Uterus (tissue), 4 donors: ENCODE results near the gene NRDE2. TPM values are rescaled to one million over a fixed set of nuclear protein-coding genes. Genes with fewer than 3 reads are reported as not detected.
A peak's percentile ranks its signal among the peaks of the same experiment; 100 is the strongest.

Source experiments
- DNase-seq, 2 donors: peaks; one replicate each; pipeline ENCODE4 v3.0.0-alpha.2; 2019 to 2020
- H3K27ac ChIP-seq, 2 donors: fragments of 200-600 bp; sonication (generic); 1 replicate in 1 of 2; 2 replicates in 1 of 2; pipeline ENCODE4 v1.5.1; 2016 to 2018
- H3K27me3 ChIP-seq, 2 donors: fragments of 200-600 bp; sonication (generic); one replicate each; pipeline ENCODE4 v1.5.1; 2018 to 2019; ENCODE audit warnings: control low read depth in 1 of 2
- H3K36me3 ChIP-seq, 2 donors: fragments of 200-600 bp; sonication (generic); one replicate each; pipeline ENCODE4 v1.5.1; 2019; ENCODE audit warnings: control low read depth in 1 of 2
- H3K4me1 ChIP-seq, 2 donors: fragments of 200-600 bp; sonication (generic); one replicate each; pipeline ENCODE4 v1.5.1; 2018 to 2019; ENCODE audit warnings: control low read depth in 1 of 2
- H3K4me3 ChIP-seq, 2 donors: fragments of 200-600 bp; sonication (generic); 1 replicate in 1 of 2; 2 replicates in 1 of 2; pipeline ENCODE4 v1.5.1; 2018 to 2019; ENCODE audit warnings: mild to moderate bottlenecking in 1 of 2
- H3K9me3 ChIP-seq, 2 donors: fragments of 200-600 bp; sonication (generic); one replicate each; pipeline ENCODE4 v1.5.1; 2019; ENCODE audit warnings: control low read depth in 1 of 2
- POLR2A ChIP-seq, 2 donors: fragments of 450-650 bp; IDR thresholded peaks; one replicate each; pipeline ENCODE4 v1.6.1; 2016; ENCODE audit warnings: antibody characterized with exemption in 2 of 2, mild to moderate bottlenecking in 1 of 2, moderate library complexity in 1 of 2
- intact Hi-C: fragments of 100-400 bp; cut with DNase I; formaldehyde crosslinking; loops from one replicate; pipeline ENCODE4 v1.15.1; 2023; ENCODE audit warnings: low total_unique reads
- total RNA-seq, 4 donors: library from RNA; depleted of rRNA in 3 of 4; stranded (reverse); fragments of >200 nt in 3 of 4; gene quantifications; one replicate each; pipeline versions ENCODE4 v1.1.0 to v1.2.4, GENCODE V29; 2014 to 2023
- TF ChIP-seq, protein P1 (sequence below), 4 experiments: fragments of 200-600 bp in 2 of 4; fragments of 450-650 bp in 2 of 4; sonication (generic) in 2 of 4; IDR thresholded peaks; one replicate each; pipeline ENCODE4 v1.5.1; 2016 to 2019; ENCODE audit warnings: antibody characterized with exemption in 4 of 4, mild to moderate bottlenecking in 2 of 4, moderate library complexity in 1 of 4
- donor health status: DM: yes; HTN: yes; CAD: no.

Gene NRDE2, protein sequence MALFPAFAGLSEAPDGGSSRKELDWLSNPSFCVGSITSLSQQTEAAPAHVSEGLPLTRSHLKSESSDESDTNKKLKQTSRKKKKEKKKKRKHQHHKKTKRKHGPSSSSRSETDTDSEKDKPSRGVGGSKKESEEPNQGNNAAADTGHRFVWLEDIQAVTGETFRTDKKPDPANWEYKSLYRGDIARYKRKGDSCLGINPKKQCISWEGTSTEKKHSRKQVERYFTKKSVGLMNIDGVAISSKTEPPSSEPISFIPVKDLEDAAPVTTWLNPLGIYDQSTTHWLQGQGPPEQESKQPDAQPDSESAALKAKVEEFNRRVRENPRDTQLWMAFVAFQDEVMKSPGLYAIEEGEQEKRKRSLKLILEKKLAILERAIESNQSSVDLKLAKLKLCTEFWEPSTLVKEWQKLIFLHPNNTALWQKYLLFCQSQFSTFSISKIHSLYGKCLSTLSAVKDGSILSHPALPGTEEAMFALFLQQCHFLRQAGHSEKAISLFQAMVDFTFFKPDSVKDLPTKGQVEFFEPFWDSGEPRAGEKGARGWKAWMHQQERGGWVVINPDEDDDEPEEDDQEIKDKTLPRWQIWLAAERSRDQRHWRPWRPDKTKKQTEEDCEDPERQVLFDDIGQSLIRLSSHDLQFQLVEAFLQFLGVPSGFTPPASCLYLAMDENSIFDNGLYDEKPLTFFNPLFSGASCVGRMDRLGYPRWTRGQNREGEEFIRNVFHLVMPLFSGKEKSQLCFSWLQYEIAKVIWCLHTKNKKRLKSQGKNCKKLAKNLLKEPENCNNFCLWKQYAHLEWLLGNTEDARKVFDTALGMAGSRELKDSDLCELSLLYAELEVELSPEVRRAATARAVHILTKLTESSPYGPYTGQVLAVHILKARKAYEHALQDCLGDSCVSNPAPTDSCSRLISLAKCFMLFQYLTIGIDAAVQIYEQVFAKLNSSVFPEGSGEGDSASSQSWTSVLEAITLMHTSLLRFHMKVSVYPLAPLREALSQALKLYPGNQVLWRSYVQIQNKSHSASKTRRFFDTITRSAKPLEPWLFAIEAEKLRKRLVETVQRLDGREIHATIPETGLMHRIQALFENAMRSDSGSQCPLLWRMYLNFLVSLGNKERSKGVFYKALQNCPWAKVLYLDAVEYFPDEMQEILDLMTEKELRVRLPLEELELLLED
- total RNA-seq, result 10 to 100 TPM in 3 of 4 donors, 1 to 10 TPM in 1; 2.1 to 31.1 (median 27.0) TPM

DNA sequence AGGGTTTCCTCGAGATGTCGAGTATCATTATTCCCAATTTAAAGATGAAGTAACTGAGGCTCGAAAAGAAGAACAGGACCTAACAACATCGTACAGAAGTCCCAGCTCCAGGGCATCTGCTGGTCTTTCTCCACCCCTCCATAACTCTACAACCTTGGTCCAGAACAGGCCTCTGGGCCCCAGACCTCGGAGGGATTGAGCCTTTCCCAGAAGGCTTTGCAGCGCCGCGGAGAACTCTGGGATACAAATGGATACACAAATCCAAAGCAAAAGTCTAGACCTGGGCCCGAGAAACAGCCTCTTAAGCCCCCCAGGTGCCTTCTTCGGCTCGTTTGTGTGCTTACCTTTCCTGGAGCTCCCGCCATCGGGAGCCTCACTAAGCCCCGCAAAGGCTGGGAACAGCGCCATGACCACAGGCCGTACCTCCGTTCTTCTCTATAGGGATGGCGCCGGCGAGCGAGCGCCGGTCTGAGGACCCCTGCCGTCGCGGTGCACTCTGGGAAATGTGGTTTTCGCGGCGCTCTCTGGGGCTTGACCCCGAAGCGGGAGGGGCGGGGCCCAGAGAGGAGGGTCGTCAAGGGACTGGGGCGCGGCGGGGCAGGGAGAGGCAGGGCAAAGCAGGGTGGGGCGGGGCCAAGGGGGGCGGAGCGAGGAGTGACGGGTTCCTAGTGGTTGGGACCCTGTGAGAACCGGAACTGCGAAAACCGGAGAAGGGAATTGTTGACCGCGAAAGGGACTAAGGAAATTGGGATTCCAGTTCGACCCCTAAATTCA is at the start of gene NRDE2:
Gene NRDE2 (minus strand): TSS at position 445 of the 774 bp plus-strand sequence. CDS start 37 bp downstream, at position 408.
- intact Hi-C loops, result no loop called here
- Histone ChIP-seq H3K27me3 (no peaks in the 10 kb centered on the region), H3K4me3 (peak within 1 kb of the TSS; percentile 76 to 92), H3K4me1 (no peaks in the 10 kb centered on the region), H3K36me3 (no peaks in the 10 kb centered on the region), H3K9me3 (no peaks in the 10 kb centered on the region), H3K27ac (peak within 1 kb of the TSS; percentile 89)
- DNase-seq, result peak; percentile 99
- peak; percentile 31 to 39 for TF ChIP-seq POLR2A (IDR thresholded peaks at IDR 0.05)
- TF ChIP-seq, protein P1, sequence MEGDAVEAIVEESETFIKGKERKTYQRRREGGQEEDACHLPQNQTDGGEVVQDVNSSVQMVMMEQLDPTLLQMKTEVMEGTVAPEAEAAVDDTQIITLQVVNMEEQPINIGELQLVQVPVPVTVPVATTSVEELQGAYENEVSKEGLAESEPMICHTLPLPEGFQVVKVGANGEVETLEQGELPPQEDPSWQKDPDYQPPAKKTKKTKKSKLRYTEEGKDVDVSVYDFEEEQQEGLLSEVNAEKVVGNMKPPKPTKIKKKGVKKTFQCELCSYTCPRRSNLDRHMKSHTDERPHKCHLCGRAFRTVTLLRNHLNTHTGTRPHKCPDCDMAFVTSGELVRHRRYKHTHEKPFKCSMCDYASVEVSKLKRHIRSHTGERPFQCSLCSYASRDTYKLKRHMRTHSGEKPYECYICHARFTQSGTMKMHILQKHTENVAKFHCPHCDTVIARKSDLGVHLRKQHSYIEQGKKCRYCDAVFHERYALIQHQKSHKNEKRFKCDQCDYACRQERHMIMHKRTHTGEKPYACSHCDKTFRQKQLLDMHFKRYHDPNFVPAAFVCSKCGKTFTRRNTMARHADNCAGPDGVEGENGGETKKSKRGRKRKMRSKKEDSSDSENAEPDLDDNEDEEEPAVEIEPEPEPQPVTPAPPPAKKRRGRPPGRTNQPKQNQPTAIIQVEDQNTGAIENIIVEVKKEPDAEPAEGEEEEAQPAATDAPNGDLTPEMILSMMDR (IDR thresholded peaks at IDR 0.05), result peak in 1 of 4 experiments; percentile 24

DNA sequence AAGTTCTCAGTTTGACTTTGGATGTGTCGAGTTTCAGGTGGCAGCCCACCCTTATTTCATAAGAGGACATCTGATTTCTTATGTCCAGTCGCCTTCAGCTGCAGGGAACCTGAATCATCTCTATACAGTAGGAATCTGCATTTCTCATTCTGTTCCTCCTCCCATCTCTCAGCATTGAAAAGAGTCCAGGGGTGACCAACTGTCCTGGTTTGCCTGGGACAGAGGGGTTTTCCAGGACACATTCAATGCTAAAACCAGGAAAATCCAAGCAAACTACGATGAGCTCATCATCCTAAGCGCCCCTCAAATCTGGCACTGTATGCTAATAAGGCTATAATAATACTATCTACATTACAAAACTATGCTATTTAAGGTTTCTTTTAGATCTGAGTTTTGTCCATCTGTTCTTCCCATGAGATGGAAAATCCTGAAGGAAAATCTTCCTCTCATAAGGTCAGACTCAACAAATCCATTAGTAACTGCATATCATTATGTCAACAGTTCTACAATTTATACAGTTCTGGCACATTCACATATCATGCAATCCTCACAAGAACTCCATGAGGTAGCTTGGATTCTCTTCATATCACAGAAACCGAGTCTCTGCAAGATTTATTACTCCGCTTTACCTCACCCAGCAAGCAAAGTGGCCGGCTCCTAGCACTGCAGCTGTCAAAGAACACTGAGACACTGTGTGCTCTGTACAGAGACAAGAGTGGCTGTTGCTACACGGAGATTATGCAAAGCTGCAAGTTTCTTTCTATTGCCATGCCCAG is 49.5 kb upstream of the NRDE2 start:
- no peak for TF ChIP-seq POLR2A (IDR thresholded peaks at IDR 0.05)
- TF ChIP-seq, protein P1 (IDR thresholded peaks at IDR 0.05), result no peak
- Histone ChIP-seq H3K27me3 (no peaks in the 10 kb centered on the region), H3K4me1 (peaks cover 6% of the 10 kb centered on the region in 2 donors), H3K4me3 (no peak overlapping the region), H3K36me3 (no peaks in the 10 kb centered on the region), H3K27ac (peak overlapping the region; percentile 100), H3K9me3 (no peaks in the 10 kb centered on the region)
- peak; percentile 50 to 59 for DNase-seq
- intact Hi-C loops, result no loop called here

DNA sequence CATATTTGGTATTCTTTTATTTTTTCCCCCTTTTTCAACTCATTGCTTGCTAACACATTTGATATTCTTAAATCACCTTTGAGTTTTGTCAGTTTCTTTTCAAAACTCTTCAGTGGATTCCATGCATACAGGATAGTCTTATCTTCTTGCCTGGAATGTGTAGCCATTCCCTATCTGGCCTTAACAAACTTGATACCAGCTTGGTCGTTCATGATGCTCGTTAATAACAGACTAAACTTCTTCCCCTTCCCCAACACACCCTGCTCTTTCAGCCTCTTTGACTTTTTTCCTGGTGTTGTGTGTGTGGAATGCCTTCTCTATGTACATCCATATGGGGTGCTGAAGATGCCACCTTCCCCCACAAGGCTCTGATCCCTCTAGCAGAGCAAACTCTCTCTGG is 47.4 kb upstream of the NRDE2 start:
- no peak for DNase-seq
- Histone ChIP-seq H3K36me3 (no peaks in the 10 kb centered on the region), H3K27me3 (no peaks in the 10 kb centered on the region), H3K4me1 (peaks cover 0 to 6% of the 10 kb centered on the region in 2 donors), H3K4me3 (no peak overlapping the region), H3K27ac (no peak overlapping the region), H3K9me3 (no peaks in the 10 kb centered on the region)
- TF ChIP-seq, protein P1 (IDR thresholded peaks at IDR 0.05), result no peak
- TF ChIP-seq POLR2A (IDR thresholded peaks at IDR 0.05), result no peak
- intact Hi-C loops, result no loop called here

DNA sequence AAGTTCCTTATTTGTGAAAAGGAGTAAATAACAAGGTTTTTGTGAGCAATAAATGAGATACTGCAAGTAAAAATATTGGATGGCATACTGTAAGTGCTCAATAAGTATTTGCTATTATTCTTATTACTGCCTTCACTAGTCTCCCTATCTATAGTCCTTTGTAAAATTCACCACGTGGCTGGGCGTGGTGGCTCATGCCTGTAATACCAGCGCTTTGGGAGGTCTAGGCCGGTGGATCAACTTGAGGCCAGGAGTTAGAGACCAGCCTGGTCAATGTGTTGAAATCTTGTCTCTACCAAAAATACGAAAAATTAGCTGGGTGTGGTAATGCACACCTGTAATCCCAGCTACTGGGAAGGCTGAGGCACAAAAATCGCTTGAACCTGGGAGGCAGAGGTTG is 46.5 kb upstream of the NRDE2 start:
- no peak for DNase-seq
- Histone ChIP-seq H3K9me3 (no peaks in the 10 kb centered on the region), H3K36me3 (no peaks in the 10 kb centered on the region), H3K27me3 (no peaks in the 10 kb centered on the region), H3K27ac (no peak overlapping the region), H3K4me3 (no peak overlapping the region), H3K4me1 (peaks cover 0 to 6% of the 10 kb centered on the region in 2 donors)
- TF ChIP-seq, protein P1 (IDR thresholded peaks at IDR 0.05), result no peak
- TF ChIP-seq POLR2A (IDR thresholded peaks at IDR 0.05), result no peak
- intact Hi-C loops, result no loop called here
